GM21447 (cell line): Measurements from ENCODE around the gene CHCHD6.
"Not testable (repeated sequence)": the region's sequence is repeated elsewhere in the genome, so short reads cannot be mapped to it uniquely, and the experiment has no call there.

Experiments used
- ATAC-seq: cut with Tn5 transposase; IDR thresholded peaks from one replicate; pipeline ENCODE4 v1.9.1; 2021; ENCODE audit not compliant: unreplicated experiment

The CHCHD6 gene

DNA sequence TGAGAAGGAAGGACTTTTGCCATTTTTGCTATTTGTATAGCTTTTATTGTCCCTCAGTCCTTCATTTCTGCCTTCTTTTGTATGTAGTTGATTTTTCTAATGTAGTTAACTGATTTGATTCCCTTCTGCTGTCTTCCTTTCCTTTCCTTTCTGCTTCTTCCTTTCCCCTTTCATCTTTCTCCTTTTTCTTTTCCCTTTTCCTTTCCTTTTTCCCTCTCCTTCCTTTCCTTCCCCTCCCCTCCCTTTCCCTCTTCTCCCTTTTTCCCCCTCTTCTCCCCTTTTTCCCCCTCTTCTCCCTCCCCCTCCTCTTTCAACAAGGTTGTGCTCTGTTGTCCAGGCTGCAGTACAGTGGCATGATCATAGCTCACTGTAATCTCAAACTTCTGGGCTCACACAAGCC lies 59.0 kb downstream of the CHCHD6 start:
- no peak for ATAC-seq

DNA sequence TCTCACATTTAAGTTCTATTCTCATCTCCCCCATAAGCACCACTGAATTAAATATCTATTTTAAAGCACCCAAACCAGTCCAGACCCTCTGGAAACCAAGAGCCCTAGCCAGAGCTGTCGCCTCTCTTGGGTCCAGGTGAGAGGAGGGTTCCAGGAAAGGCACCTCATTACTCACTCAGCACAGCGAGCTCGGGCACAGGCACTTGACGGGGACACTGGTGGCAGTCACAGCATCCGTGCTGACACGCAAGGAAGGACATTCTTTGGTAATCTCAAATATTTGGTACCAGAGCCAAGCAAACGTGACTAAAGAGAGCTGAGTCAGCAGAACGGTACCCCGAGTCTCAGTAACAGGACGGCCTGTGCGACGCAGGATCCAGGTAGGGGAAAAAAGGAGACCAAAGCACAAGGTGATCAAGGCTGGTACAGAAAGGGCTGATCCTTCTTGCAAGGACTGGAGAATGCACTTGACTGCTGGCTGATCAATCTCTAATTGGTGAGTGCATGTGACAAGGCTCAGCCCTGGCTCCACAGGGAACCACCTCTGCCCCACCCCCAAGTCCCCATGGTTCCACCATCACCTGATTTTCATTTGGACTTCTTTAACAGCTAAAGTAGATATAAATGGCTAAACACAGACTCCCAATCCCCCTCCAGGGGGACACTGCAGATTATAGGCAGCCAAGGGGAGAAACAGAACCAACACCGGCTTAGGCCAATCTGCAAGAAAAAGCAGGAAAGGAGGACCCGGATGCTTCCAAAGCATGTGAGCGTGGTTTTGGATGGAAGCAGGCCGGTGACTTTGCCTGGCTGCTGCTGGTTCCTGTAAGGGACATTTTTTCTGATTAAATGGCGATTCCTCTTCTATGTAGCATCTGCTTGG lies 61.4 kb downstream of the CHCHD6 start:
- ATAC-seq, result no peak

DNA sequence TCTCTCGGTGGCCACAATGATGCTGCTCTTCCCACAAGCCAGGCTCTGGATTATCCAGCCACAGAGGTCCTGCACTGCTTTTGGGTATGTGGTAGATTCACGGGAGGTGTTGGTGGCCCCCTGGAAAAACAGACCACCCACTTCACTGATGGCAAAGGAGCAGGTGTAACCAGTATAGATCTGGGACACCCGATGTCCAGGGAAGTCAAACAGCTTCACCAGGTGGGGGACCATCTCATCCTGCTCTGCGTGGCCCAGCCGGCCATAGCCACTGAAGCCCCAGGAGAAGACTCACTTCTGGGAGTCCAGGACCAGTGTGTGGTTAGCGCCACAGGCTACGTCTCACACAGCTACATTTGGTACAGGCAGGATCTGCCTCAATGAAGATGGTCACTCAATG lies 62.6 kb downstream of the CHCHD6 start:
- ATAC-seq, result no peak

DNA sequence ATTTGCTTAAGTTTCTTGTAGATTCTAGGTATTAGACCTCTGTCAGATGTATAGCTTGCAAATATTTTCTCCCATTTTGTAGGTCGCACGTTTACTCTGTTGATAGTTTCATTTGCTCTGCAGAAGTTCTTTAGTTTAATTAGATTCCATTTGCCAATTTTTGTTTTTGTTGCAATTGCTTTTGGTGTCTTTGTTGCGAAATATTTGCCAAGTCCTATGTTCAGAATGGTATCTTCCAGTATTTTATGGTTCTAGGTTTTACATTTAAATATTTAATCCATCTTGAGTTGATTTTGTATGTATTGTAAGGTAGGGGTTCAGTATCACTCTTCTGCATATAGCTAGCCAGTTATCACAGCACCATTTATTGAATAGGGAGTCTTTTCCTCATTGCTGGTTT lies 64.9 kb downstream of the CHCHD6 start:
- no peak for ATAC-seq

DNA sequence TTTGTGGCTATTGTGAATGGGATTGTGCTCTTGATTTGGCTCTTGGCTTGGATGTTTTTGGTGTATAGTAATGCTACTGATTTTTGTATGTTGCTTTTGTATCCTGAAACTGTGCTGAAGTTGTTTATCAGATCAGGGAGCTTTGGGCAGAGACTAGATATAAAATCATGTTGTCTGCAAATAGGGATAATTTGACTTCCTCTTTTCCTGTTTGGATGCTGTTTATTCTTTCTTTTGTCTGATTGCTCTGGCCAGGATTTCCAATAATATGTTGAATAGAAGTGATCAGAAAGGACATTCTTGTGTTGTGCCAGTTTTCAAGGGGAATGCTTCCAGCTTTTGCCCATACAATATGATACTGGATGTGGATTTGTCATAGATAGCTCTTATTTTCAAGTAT lies 66.1 kb downstream of the CHCHD6 start:
- ATAC-seq, result no peak

DNA sequence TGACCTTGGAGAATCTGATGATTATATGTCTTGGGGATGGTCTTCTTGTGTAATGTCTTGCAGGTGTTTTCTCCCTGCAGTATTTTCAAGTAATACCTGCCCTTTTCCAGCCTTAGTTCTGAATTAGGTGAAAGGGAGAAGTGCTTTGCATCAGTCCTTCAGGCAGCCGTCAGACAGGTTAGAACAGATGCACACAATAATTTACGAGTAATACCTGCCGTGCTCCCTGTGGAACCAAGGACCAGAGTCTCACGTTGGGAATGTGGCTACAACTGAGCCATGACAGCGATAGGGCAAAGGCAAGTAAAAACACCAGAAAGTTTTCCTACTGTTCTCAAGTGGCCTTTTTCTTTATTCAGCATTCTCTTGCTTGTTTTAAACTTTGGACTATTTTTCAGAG lies 69.1 kb downstream of the CHCHD6 start:
- ATAC-seq, result no peak

DNA sequence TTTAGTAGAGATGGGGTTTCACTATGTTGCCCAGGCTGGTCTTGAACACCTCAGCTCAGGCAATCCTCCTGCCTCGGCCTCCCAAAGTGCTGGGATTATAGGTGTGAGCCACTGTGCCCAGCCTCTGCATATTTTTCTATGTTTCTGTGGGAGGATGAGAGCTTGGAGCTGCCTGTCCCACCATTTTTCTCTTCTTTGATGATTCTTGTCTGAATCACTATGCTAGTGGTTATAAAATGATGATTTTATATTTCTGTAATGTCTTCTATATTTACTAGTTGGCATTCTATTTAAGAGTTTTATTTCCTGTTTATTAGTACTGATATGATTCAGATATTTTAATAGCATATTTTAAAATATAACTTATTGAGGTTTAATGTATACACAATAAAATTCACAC lies 69.7 kb downstream of the CHCHD6 start:
- no peak for ATAC-seq

DNA sequence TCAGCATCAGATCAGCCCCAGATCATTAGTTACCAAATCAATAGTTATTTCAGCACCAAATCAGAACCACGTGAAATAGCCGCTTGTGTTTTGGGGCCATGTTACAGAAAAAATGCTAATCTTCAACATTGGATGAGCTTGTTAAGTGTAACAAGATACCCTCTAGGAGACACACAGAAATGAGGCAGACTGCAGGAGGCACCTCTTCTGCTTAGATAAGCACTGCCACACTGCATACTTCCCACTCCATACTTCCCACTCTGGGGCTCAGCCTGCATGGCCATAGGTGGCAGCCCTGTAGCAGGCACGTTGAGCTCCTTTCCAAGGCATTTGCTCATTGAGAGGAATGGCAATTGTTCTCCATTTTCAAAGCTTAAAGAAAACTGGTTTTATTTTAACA lies 73.3 kb downstream of the CHCHD6 start:
- no peak for ATAC-seq

DNA sequence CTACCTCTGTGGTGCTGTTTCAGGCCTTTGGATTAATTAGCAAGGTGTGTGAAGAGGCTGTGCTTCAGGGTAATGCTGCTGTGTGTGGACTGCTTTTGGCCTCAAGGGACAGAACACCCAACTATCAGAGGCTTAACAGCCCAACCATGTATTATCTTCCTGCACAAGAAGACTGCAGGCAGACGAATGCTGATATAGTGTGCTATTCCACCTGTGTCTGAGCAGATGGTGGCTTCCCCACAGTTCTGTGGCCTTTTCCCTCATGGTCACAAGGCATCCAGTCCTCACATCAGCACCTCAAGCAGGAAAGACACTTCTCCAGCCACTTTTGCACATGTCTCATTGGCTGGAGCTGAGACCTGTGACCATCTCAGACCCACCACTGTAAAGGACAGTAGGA lies 76.6 kb downstream of the CHCHD6 start:
- no peak for ATAC-seq

DNA sequence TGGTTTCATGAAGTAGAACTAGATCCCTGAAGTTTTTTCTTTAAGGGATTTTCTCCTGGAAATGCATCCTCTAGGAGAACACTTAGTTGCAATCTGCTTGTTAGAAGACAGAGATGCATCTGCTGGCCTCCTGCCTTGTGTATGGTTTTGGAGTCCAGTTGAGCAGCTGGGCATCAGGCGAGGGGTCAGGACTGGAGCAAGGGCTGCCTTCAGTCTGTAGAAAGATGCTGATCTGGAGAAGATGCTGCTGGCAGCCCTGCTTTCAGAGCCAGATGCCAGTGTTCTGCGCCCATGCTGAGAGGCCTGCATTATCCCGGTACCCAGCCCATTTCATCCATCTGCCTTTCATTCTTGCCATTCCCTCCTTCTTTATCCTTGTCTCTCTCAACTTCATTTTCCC lies 77.4 kb downstream of the CHCHD6 start:
- no peak for ATAC-seq

DNA sequence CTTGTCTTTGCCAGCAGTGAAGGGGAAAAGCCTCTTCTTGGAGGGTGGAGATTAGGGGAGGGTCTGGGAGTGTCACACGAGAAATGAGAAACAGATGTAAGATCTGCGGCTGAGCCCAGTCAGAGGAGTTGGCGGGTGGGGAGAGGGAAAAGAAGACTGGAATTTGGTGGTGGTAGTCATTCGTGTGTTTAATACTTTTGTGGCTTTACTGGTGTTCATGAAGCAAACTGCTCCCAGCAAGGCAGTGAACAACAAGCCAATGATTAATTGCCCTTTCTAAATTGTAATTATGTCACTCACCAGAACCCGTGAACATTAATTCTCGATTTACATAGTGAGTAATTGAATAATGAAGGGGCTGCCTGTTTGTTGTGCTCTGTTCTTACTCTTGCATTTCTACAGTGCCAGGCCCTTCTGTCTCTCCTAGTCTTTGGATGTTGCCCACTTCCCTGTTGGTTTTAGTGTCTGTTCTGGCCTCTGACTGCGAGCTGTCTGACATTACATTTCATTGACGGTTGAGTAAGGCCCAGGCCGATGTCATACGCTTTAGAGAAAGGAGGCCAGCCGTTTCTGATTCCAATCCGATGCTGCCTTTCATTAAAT lies 78.0 kb downstream of the CHCHD6 start:
- no peak for ATAC-seq

DNA sequence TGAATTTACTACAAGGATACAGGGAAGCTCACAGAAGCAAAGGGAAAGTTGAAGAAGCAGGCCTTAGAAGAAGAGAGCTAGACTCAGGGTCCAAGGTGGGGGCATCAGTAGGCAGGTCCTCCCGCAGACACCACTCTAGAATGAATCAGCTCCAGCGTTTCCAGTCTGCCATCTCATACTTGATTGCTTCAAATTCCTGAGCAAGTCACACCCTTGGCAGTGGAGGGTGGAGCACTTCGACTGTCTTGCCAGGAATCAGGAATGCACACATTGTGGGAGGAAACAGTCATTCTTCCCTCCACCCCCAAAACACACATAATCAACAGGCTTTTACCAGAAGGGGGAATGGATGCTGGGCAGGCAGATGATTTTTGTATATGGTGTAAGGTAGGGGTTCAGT lies 78.5 kb downstream of the CHCHD6 start:
- no peak for ATAC-seq

DNA sequence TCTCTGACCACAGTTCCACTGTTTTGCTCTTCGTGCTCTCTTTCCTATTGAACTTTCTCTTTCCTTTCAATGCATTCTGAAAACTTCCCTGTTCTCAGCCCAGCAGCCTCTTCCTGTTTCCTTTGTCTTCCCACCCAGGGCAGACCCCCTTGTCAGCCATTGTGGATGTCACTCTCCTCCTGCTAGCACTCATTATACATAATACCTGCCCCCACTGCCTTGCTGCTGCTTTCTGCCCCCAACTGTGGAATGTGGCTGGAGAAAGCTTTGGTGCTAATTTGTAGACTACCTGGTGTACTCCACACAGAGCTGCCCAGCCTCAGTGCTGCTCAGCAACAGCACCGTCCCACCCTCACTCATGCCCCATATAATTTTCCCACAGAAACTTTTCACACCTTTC lies 80.2 kb downstream of the CHCHD6 start:
- ATAC-seq, result no peak

DNA sequence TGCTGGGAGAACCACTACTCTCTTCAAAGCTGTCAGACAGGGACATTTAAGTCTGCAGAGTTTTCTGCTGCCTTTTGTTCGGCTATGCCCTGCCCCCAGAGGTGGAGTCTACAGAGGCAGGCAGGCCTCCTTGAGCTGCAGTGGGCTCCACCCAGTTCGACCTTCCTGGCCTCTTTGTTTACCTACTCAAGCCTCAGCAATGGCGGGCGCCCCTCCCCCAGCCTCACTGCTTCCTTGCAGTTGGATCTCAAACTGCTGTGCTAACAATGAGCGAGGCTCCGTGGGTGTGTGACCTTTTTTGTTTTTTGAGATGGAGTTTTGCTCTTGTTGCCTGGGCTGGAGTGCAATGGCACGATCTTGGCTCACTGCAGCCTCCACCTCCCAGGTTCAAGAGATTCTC lies 87.3 kb downstream of the CHCHD6 start:
- ATAC-seq, result not testable (repeated sequence)

DNA sequence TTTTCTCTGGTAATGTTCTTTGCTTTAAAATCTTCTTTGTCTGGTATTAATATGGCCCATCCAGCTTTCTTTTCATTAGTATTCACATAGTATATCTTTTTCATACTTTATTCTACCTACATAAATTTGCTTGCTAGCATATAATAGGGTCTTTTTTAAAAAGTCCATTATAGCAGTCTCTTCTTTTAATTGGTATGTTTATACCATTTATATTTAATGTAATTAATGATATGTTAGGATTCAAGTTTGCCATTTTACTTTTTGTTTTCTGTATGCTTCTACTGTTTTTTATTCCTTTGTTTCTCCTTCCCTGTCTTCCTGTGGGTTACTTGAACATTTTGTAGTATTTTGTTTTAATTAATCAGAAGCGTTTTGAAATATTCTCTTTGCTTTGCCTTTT lies 89.0 kb downstream of the CHCHD6 start:
- ATAC-seq, result no peak

DNA sequence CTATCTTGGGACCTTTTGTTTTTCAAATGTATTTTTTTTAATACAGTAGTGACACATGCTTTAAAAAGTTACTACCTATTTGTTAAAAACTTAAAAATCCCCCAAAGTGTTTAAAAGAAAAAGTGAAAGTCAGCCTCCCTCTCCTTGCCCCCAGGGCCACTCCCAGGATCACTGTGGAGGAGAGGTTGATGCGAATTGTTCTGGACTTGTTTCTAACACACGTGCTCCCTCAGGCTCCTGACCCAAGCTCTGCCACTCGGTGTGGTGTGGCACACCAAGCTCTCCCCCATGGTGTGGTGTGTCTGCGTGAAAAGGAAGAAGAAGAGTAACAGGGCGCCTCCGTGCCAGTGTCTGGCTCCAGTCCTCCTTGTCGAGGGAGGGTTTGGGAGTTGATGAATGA lies 93.5 kb downstream of the CHCHD6 start:
- ATAC-seq, result no peak

DNA sequence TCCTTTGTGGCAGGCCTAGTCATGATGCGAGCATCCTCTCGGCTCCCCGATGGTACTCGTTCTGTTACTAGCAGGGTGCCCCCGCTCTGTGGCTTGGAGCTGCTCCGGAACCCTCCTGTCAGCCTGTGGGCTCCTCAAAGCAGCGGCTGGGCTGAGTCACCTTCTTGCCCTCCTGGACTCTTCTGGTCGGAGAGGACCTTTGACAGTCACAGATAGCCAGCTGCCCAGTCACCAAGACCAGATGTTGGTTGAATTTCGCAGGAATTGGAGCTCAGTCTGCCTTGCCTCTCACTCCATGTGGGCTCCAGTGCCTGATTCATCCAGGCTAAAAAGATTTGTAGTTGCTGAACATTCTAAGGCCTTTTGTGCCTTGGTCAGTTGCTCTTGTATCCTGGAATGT lies 94.5 kb downstream of the CHCHD6 start:
- no peak for ATAC-seq

DNA sequence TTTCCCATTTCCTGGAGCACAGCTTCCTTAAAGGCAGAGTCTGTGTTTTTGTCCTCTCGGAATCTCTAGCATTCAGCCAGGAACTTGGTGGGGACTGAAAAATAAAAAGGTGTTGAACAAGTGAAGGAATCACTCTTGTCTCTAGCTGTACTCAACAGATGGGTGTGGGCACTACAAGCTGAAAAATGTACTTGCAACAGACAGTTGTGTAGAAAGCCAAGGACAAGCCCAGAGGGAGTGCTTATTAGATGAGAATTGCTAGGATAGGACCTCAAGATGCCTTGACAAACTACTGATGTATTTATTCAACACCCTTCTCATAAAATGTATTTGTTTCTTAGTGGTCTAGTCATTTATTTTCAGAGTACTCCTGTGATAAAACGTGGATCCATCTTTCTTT lies 95.1 kb downstream of the CHCHD6 start:
- ATAC-seq, result no peak

DNA sequence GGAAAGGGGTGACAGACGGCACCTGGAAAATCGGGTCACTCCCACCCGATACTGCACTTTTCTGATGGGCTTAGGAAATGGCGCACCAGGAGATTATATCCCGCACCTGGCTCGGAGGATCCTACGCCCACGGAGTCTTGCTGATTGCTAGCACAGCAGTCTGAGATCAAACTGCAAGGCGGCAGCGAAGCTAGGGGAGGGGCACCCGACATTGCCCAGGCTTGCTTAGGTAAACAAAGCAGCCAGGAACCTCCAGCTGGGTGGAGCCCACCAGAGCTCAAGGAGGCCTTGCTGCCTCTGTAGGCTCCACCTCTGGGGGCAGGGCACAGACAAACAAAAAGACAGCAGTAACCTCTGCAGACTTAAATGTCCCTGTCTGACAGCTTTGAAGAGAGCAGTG lies 97.3 kb downstream of the CHCHD6 start:
- not testable (repeated sequence) for ATAC-seq

DNA sequence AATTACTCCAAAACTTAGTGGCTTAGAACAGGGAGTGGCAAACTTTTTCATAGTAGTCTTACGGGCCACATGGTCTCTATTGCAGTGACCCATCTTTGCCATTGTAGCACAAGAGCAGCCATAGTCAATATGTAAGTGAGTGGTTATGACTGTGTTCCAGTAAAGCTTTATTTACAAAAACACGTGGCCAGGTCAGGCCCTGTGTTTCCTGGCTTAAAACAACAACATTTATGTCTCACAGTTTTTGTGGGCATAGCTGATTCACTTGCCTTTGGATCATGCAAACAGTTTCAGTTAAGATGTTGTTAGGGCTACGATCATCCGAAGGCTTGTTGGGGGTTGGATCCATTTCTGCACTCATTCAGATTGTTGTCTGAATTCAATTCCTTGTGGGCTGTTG lies 103.8 kb downstream of the CHCHD6 start:
- ATAC-seq, result no peak

DNA sequence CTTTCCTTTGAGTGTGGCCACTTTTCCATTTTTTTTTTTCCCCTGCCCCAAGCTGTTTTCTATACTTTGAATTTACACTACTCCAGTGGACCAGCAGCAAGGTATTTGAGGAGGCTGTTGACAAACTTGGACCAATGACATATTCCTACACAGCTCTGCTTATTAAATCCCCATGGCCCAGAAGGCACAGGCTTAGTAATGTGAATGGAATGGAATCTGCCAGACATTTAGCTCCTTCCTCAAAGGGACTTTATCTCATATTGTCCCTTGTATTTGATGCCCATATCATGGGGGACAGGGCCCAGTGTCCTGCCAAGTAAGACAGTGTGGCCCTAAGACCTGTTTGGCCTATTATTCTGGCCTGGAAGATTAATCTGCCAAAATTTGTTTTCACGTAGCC lies 107.5 kb downstream of the CHCHD6 start:
- no peak for ATAC-seq

DNA sequence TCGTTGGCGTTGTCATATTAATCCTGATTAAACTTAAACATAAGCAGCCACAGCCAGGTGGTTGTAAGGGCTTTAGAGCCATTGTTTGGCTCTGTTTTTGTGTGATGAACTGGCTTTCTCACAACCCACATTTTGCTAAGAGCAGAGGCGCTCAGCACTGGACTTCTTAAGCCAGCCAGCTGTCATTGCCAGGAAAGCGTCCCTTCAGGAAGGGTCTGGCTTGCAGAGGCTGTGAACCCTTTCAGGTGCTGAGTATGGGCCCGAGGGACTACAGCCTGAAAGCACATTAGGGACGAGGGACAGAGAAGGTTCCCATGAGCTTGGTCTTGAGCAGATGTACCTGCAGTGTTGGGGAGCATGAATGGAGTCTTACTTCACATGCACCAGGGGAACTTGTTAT lies 112.3 kb downstream of the CHCHD6 start:
- no peak for ATAC-seq
